ENCODE data around the gene MMS22L. TPM values are rescaled to one million over a fixed set of nuclear protein-coding genes. Genes with fewer than 3 reads are reported as not detected.

The MMS22L gene
- total and polyA plus RNA-seq, 4 donors: 1.5 to 27.0 (median 5.8) TPM

DNA sequence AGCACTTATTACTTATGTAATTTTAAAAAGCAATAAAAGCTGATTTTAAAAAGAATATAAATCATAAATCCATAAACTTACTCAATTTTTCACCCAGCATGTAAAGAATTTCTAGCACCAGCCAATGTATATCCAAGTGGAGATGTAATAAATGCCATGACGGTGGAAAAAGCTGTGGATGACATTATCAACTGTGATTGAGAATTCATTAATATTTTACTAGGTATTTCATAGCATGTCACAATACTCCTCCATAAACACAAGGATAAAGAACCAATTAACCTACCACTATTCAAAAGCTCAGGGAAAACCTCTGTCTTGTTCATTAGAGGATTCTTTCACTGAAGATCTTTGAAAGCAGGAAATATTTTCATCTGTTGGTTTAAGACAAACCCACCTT is 13.2 kb downstream of the MMS22L start:
- no peak overlapping the region for H3K4me3 ChIP-seq
- ATAC-seq (ENCODE audit: insufficient read depth, low FRiP score): no peak
- H3K4me1 ChIP-seq (ENCODE audit: control insufficient read depth in 5 of 5, insufficient read depth in 5 of 5, low read length in 5 of 5): no peaks in the 10 kb centered on the region
- H3K9ac ChIP-seq (ENCODE audit: insufficient read depth in 1 of 2, low read length in 2 of 2): no peak overlapping the region
- no peak for TF ChIP-seq CTCF (IDR thresholded peaks at IDR 0.05; ENCODE audit: control extremely low read depth, extremely low read depth)
- no peaks in the 10 kb centered on the region for H3K9me3 ChIP-seq (ENCODE audit: control insufficient read depth in 4 of 4, insufficient read depth in 3 of 4, low read length in 3 of 4)
- no peaks in the 10 kb centered on the region for H3K27me3 ChIP-seq (ENCODE audit: control insufficient read depth in 3 of 3, insufficient read depth in 3 of 3, low read length in 2 of 3)
- no peak for DNase-seq
- peaks cover 7 to 19% (median 15%) of the 10 kb centered on the region in 4 donors for H3K36me3 ChIP-seq (ENCODE audit: control insufficient read depth in 4 of 4, insufficient read depth in 4 of 4, low read length in 4 of 4)
- WGBS, 2 donors: 92 to 96% methylated on average over 1 of the region's 1 CpG
- no peak overlapping the region for H3K27ac ChIP-seq (ENCODE audit: low read depth in 1 of 2, low read length in 1 of 2)

- ATAC-seq (ENCODE audit: insufficient read depth, low FRiP score): no peak
- WGBS, 2 donors: 65 to 78% methylated on average over 2 of the region's 2 CpGs
- peaks cover 4 to 18% (median 9%) of the 10 kb centered on the region in 4 donors for H3K36me3 ChIP-seq (ENCODE audit: control insufficient read depth in 4 of 4, insufficient read depth in 4 of 4, low read length in 4 of 4)
Observed at GRCh38 chr6:97262676-97263075, 20.3 kb downstream of the MMS22L start.

DNA sequence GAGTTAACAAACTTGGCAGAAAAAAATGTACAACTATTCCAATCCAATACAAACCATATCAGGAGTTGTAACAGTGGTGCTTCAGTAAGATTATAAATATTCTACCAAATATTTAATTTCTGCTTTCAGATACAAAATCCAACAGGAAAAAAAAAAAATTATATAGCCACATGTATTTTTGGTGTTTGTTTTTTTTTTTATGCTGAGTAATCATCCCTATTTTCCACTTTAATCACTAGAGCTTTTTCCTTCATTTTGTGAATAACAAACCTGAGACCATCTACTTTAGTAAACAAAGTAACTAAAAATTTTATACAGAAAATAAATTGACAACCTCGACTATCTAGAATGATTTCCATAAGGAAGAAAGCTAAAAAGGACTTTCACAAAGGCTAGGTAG is 36.2 kb downstream of the MMS22L start:
- Histone ChIP-seq H3K27ac (ENCODE audit: low read depth in 1 of 2, low read length in 1 of 2) (no peak overlapping the region), H3K4me1 (ENCODE audit: control insufficient read depth in 5 of 5, insufficient read depth in 5 of 5, low read length in 5 of 5) (no peaks in the 10 kb centered on the region), H3K9me3 (ENCODE audit: control insufficient read depth in 4 of 4, insufficient read depth in 3 of 4, low read length in 3 of 4) (no peaks in the 10 kb centered on the region), H3K27me3 (ENCODE audit: control insufficient read depth in 3 of 3, insufficient read depth in 3 of 3, low read length in 2 of 3) (no peaks in the 10 kb centered on the region), H3K4me3 (no peak overlapping the region), H3K9ac (ENCODE audit: insufficient read depth in 1 of 2, low read length in 2 of 2) (no peak overlapping the region), H3K36me3 (ENCODE audit: control insufficient read depth in 4 of 4, insufficient read depth in 4 of 4, low read length in 4 of 4) (peaks cover 5 to 10% (median 8%) of the 10 kb centered on the region in 4 donors)
- WGBS, 2 donors: 97 to 99% methylated on average over 1 of the region's 1 CpG
- no peak for ATAC-seq (ENCODE audit: insufficient read depth, low FRiP score)
- TF ChIP-seq CTCF (IDR thresholded peaks at IDR 0.05; ENCODE audit: control extremely low read depth, extremely low read depth): no peak
- DNase-seq: no peak

More at GRCh38 chr6:97262676-97263075, 20.3 kb downstream of the MMS22L start:
- Histone ChIP-seq H3K4me3 (no peak overlapping the region), H3K27ac (ENCODE audit: low read depth in 1 of 2, low read length in 1 of 2) (no peak overlapping the region), H3K27me3 (ENCODE audit: control insufficient read depth in 3 of 3, insufficient read depth in 3 of 3, low read length in 2 of 3) (no peaks in the 10 kb centered on the region), H3K4me1 (ENCODE audit: control insufficient read depth in 5 of 5, insufficient read depth in 5 of 5, low read length in 5 of 5) (no peaks in the 10 kb centered on the region), H3K9ac (ENCODE audit: insufficient read depth in 1 of 2, low read length in 2 of 2) (no peak overlapping the region), H3K9me3 (ENCODE audit: control insufficient read depth in 4 of 4, insufficient read depth in 3 of 4, low read length in 3 of 4) (no peaks in the 10 kb centered on the region)
- no peak for TF ChIP-seq CTCF (IDR thresholded peaks at IDR 0.05; ENCODE audit: control extremely low read depth, extremely low read depth)
- no peak for DNase-seq

DNA sequence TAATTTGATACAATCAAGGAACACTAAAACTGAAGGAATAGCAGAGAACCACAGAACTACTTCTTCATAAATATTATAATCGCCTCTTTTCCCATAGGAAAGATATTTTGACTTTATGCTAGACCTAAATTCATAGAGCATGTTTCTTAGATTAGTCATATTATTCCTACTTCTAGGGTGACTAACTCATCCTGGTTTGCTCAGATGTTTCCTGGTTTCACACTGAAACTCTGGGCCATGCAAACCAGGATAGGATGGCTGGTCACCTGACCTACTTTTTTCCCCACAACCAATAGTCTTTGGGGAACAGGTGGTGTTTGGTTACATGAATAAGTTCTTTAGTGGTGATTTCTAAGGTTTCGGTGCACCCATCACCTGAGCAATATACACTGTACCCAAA is 42.8 kb downstream of the MMS22L start:
- DNase-seq: no peak
- H3K9me3 ChIP-seq (ENCODE audit: control insufficient read depth in 4 of 4, insufficient read depth in 3 of 4, low read length in 3 of 4): no peaks in the 10 kb centered on the region

More for the DNA sequence above, 42.8 kb downstream of the MMS22L start:
- Histone ChIP-seq H3K9ac (ENCODE audit: insufficient read depth in 1 of 2, low read length in 2 of 2) (no peak overlapping the region), H3K4me3 (no peak overlapping the region), H3K27me3 (ENCODE audit: control insufficient read depth in 3 of 3, insufficient read depth in 3 of 3, low read length in 2 of 3) (no peaks in the 10 kb centered on the region), H3K36me3 (ENCODE audit: control insufficient read depth in 4 of 4, insufficient read depth in 4 of 4, low read length in 4 of 4) (peaks cover 4 to 13% (median 9%) of the 10 kb centered on the region in 4 donors), H3K27ac (ENCODE audit: low read depth in 1 of 2, low read length in 1 of 2) (no peak overlapping the region), H3K4me1 (ENCODE audit: control insufficient read depth in 5 of 5, insufficient read depth in 5 of 5, low read length in 5 of 5) (no peaks in the 10 kb centered on the region)
- 98 to 99% methylated on average over 2 of the region's 2 CpGs for WGBS, 2 donors
- TF ChIP-seq CTCF (IDR thresholded peaks at IDR 0.05; ENCODE audit: control extremely low read depth, extremely low read depth): no peak
- ATAC-seq (ENCODE audit: insufficient read depth, low FRiP score): no peak
